Osteocyte (in vitro differentiated cells): ENCODE results near the gene ASIC1. TPM values are rescaled to one million over a fixed set of nuclear protein-coding genes. Genes with fewer than 3 reads are reported as not detected.

ENCODE experiments used
- DNase-seq: peaks from one replicate; pipeline ENCODE4 v3.0.0; 2021; ENCODE audit warnings: mixed read lengths; ENCODE audit not compliant: unreplicated experiment; ENCODE audit errors: extremely low spot score
- H3K27ac Mint-ChIP-seq: one replicate; pipeline ENCODE4 v1.8.0; 2021; ENCODE audit warnings: mild to moderate bottlenecking, mixed read lengths; ENCODE audit not compliant: unreplicated experiment
- H3K27me3 Mint-ChIP-seq: one replicate; pipeline ENCODE4 v1.8.0; 2021; ENCODE audit warnings: mixed read lengths; ENCODE audit not compliant: unreplicated experiment
- H3K36me3 Mint-ChIP-seq: one replicate; pipeline ENCODE4 v1.8.0; 2021; ENCODE audit warnings: mixed read lengths; ENCODE audit not compliant: unreplicated experiment
- H3K4me1 Mint-ChIP-seq: one replicate; pipeline ENCODE4 v1.8.0; 2021; ENCODE audit warnings: mixed read lengths; ENCODE audit not compliant: unreplicated experiment
- H3K4me3 Mint-ChIP-seq: one replicate; pipeline ENCODE4 v1.8.0; 2021; ENCODE audit warnings: mild to moderate bottlenecking, moderate library complexity, mixed read lengths; ENCODE audit not compliant: unreplicated experiment
- H3K9me3 Mint-ChIP-seq: one replicate; pipeline ENCODE4 v1.8.0; 2021; ENCODE audit warnings: mixed read lengths; ENCODE audit not compliant: unreplicated experiment
- total RNA-seq: library from RNA; stranded (reverse); gene quantifications from 2 replicates; pipeline ENCODE4 v1.2.1, GENCODE V29; 2021
- TF ChIP-seq, protein P1 (sequence below): fragments of 200-600 bp; sonication (generic); IDR thresholded peaks from 2 replicates; pipeline ENCODE4 v1.5.0; 2021; ENCODE audit warnings: antibody characterized with exemption, mild to moderate bottlenecking, moderate library complexity

The ASIC1 gene
- total RNA-seq, 1 donor from 2014 or later: 2.1 TPM

DNA sequence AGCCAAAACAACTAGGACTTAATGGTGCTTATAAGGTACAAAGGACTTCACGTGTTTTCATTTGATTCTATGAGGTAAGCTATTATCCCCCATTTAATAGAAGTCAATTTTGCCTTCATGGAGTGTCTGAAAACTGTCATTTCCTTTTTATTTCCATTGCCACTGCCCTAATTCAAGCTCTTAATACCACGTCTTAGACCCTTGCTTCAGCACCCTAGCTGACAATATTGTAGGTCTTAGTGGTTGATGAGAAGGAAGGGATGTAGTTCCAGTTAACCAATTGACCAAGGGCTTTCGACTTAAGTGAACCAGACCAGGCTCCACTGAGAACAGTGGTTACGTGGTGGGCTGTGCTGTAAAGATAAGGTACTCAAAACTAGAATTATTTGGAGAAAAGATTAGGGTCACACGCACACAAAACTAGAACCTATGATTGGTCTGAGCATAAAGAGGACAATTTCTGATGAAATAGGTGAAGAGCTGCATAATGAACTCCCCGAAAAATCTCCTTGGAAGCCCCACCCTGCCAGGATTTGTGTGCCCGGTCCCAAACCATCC lies 9.6 kb upstream of the ASIC1 start:
- H3K4me3 Mint-ChIP-seq: no peak overlapping the region
- peaks cover 50% of the 10 kb centered on the region for H3K27me3 Mint-ChIP-seq
- H3K9me3 Mint-ChIP-seq: no peaks in the 10 kb centered on the region
- no peaks in the 10 kb centered on the region for H3K36me3 Mint-ChIP-seq
- TF ChIP-seq, protein P1, sequence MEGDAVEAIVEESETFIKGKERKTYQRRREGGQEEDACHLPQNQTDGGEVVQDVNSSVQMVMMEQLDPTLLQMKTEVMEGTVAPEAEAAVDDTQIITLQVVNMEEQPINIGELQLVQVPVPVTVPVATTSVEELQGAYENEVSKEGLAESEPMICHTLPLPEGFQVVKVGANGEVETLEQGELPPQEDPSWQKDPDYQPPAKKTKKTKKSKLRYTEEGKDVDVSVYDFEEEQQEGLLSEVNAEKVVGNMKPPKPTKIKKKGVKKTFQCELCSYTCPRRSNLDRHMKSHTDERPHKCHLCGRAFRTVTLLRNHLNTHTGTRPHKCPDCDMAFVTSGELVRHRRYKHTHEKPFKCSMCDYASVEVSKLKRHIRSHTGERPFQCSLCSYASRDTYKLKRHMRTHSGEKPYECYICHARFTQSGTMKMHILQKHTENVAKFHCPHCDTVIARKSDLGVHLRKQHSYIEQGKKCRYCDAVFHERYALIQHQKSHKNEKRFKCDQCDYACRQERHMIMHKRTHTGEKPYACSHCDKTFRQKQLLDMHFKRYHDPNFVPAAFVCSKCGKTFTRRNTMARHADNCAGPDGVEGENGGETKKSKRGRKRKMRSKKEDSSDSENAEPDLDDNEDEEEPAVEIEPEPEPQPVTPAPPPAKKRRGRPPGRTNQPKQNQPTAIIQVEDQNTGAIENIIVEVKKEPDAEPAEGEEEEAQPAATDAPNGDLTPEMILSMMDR: no peak
- no peak for DNase-seq
- no peaks in the 10 kb centered on the region for H3K4me1 Mint-ChIP-seq
- H3K27ac Mint-ChIP-seq: no peak overlapping the region

DNA sequence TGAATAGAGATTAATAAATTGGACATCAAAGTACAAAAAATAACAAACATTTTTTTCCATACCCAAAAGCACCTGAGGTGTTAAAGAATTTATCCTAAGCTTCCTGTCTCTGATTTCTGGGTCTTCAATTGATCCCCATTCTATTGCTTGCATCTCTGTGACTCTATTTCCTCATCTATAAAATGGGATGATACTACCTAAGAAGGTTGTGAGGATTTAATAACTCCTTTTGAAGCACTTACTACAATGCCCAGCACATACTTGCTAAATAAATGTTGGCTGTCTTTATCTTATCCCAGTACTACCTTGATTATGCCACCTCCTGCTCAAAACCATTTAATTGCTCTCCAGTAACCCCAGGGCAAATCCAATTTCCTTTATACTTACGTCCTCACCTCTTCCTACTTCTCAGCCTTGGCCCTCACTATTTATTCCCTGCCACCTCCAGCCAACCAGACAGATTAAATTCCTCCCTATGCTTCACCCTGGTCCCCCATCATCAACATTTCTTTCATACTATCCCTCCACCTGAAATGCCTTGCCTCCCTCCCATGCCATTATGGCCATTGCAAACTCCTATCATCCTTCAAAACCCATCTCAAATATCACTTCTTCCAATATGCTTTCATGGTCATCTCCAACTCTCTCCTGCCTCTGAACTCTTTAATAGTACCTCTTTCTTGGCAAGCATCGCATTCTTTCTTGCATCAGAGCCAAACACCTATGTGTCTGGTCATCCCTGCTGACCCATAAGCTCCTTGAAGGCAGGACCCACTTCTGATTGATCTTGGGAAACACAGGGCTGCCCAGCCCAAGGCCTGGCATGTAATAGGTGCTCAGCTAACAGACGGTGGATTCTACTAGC lies 7.9 kb upstream of the ASIC1 start:
- Mint-ChIP-seq H3K4me3 (no peak overlapping the region), H3K27ac (no peak overlapping the region), H3K9me3 (no peaks in the 10 kb centered on the region), H3K27me3 (peaks cover 56% of the 10 kb centered on the region), H3K36me3 (no peaks in the 10 kb centered on the region), H3K4me1 (no peaks in the 10 kb centered on the region)
- TF ChIP-seq, protein P1: no peak
- no peak for DNase-seq

DNA sequence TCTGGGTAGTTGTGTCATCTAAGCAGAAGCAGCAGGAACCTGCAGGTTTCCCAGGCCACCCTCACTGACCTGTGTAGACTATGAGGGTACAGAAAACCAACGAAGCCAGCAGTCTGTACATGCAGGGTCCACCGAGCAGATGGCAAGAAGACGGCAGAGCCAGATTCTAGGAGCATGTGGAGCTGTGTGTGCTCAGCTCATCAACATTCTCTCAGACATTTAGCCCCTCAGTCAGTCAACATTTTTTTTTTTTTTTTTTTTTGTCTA lies 7.3 kb upstream of the ASIC1 start:
- TF ChIP-seq, protein P1: no peak
- no peaks in the 10 kb centered on the region for H3K4me1 Mint-ChIP-seq
- no peak overlapping the region for H3K27ac Mint-ChIP-seq
- H3K4me3 Mint-ChIP-seq: no peak overlapping the region
- no peak for DNase-seq
- no peaks in the 10 kb centered on the region for H3K9me3 Mint-ChIP-seq
- H3K27me3 Mint-ChIP-seq: peaks cover 56% of the 10 kb centered on the region
- H3K36me3 Mint-ChIP-seq: no peaks in the 10 kb centered on the region

DNA sequence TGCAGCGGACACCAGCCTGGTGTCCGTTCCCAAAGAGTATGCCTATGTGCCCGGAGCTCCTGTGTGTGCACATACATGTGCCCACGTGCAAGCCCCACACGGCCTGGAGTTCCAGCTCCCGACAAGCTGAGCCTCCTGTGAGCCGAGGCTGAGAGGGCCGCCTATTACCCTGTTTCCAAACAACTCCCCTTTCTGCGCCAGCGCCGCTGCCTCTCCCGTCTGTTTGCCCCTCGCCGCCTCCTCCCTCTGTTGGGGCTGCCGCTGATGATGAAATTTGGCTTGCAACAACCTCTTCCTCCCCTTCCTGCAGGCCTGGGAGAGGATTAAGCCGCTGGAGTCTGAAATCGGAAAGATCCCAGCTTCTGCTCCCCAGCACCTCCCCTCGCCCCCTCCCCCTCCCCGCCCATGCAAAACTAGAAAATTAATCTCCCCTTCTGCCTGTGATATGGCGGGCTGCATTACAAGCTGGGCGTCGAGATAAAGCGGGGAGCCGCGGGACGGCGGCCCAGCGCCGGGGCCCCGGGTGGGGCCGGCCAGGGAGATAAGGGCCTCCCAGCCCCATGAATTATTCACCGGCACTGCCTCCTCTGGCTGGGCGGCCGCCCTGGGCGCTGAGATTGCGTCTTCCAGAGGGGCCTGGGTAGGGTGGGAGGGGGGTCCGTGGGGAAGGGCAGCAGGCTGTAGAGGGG lies 6.8 kb upstream of the ASIC1 start:
- Mint-ChIP-seq H3K27ac (no peak overlapping the region), H3K36me3 (no peaks in the 10 kb centered on the region), H3K27me3 (peaks cover 56% of the 10 kb centered on the region), H3K4me1 (peaks cover under 1% of the 10 kb centered on the region), H3K9me3 (no peaks in the 10 kb centered on the region), H3K4me3 (no peak overlapping the region)
- no peak for DNase-seq
- TF ChIP-seq, protein P1: no peak
